HepG2 (cell line): ENCODE results near the gene FYB1. TPM values are rescaled to one million over a fixed set of nuclear protein-coding genes. Genes with fewer than 3 reads are reported as not detected.

Source experiments
- ATAC-seq: fragments of 200-7000 bp; cut with Tn5 transposase; 3 replicates; pipeline ENCODE4 v1.9.1; 2020; ENCODE audit warnings: mild to moderate bottlenecking, moderate library complexity
- BruUV-seq: library from RNA; stranded (reverse); fragments of 400-500 nt; replicated peaks from 2 replicates; lab custom pipeline; 2021; lab: Mats Ljungman, UMichigan
- CTCF ChIA-PET: fragments of 300-600 bp; formaldehyde crosslinking; extraction: SDS; loops from one replicate; lab custom pipeline; 2021; ENCODE audit warnings: low total read pairs, inconsistent platforms, low intra/inter-chr PET ratio; lab: Yijun Ruan, JAX
- POLR2A ChIA-PET: fragments of 350-600 bp; sonication (Branson Sonifier 250); formaldehyde crosslinking; loops from one replicate; lab custom pipeline; 2020; ENCODE audit warnings: antibody characterized with exemption, inconsistent platforms; lab: Yijun Ruan, JAX
- DNase-seq: peaks from one replicate; pipeline ENCODE4 v3.0.0-alpha.2; 2015; ENCODE audit warnings: low spot score
- FAIRE-seq: peaks from 3 replicates; lab custom pipeline; 2011; peaks lifted over from hg19 to GRCh38; lab: Jason Lieb, UNC
- H2AFZ ChIP-seq: one replicate; pipeline ENCODE4 v1.6.1; 2011; ENCODE audit warnings: low read length, inconsistent platforms
- H3K27ac ChIP-seq: fragments of 300-600 bp; 3 replicates; pipeline ENCODE4 v1.8.0; 2011; ENCODE audit warnings: mixed run types, mild to moderate bottlenecking, mixed read lengths, low read length, inconsistent platforms; ENCODE audit not compliant: insufficient read depth; ENCODE audit errors: extremely low read length
- H3K27me3 ChIP-seq, 2 experiments: fragments of 200-600 bp in 1 of 2; 2 replicates in 1 of 2; 3 replicates in 1 of 2; pipeline versions ENCODE4 v1.6.0 to v1.8.0; 2011; ENCODE audit warnings: low read length in 2 of 2, mild to moderate bottlenecking in 2 of 2, moderate library complexity in 2 of 2, inconsistent platforms in 1 of 2; ENCODE audit not compliant: insufficient read depth in 2 of 2, control insufficient read depth in 1 of 2
- H3K36me3 ChIP-seq, 2 experiments: fragments of 200-600 bp in 1 of 2; replicated peaks in 1 of 2; 2 replicates in 1 of 2; 3 replicates in 1 of 2; pipeline versions ENCODE4 v1.5.1 to v1.8.0; 2011; ENCODE audit warnings: low read length in 2 of 2, inconsistent platforms in 1 of 2; ENCODE audit not compliant: insufficient read depth in 2 of 2, control insufficient read depth in 1 of 2
- H3K4me1 ChIP-seq: 2 replicates; pipeline ENCODE4 v1.5.1; 2012; ENCODE audit warnings: low read length, inconsistent platforms; ENCODE audit not compliant: insufficient read depth
- H3K4me2 ChIP-seq: 2 replicates; pipeline ENCODE4 v1.6.0; 2011; ENCODE audit warnings: low read depth, low read length, inconsistent platforms
- H3K4me3 ChIP-seq, 3 experiments: fragments of 200-600 bp in 1 of 3; sonication (generic), shearing (Covaris generic) in 1 of 3; replicated peaks in 1 of 3; 2 replicates each; pipeline ENCODE4 v1.5.1; 2011 to 2016; ENCODE audit warnings: low read length in 3 of 3, inconsistent platforms in 2 of 3, low read depth in 2 of 3, mild to moderate bottlenecking in 2 of 3, control low read depth in 1 of 3, mixed read lengths in 1 of 3; ENCODE audit not compliant: insufficient read depth in 1 of 3
- H3K79me2 ChIP-seq: one replicate; pipeline ENCODE4 v1.6.1; 2011; ENCODE audit warnings: low read length, inconsistent platforms; ENCODE audit not compliant: insufficient read depth
- H3K9ac ChIP-seq: 2 replicates; pipeline ENCODE4 v1.6.0; 2011; ENCODE audit warnings: mild to moderate bottlenecking, low read depth, low read length, inconsistent platforms; ENCODE audit not compliant: insufficient read depth
- H3K9me3 ChIP-seq: 2 replicates; pipeline ENCODE4 v1.5.1; 2012; ENCODE audit warnings: mild to moderate bottlenecking, low read length
- H4K20me1 ChIP-seq: 2 replicates; pipeline ENCODE4 v1.6.0; 2011; ENCODE audit warnings: inconsistent platforms, mild to moderate bottlenecking, low read length, moderate library complexity; ENCODE audit not compliant: insufficient read depth
- ARID2 ChIP-seq: sonication (generic); formaldehyde crosslinking; IDR thresholded peaks from 2 replicates; pipeline ENCODE4 v1.8.1; 2022; ENCODE audit warnings: mild to moderate bottlenecking, missing genetic modification reagents, borderline replicate concordance
- BORCS8-MEF2B ChIP-seq: sonication (generic); formaldehyde crosslinking; IDR thresholded peaks from 2 replicates; pipeline ENCODE4 v1.8.0; 2022; ENCODE audit warnings: mild to moderate bottlenecking, missing genetic modification reagents
- FIP1L1 ChIP-seq: fragments of 200-400 bp; formaldehyde crosslinking; IDR thresholded peaks from 2 replicates; pipeline ENCODE4 v1.6.1; 2018; ENCODE audit warnings: low read depth, mild to moderate bottlenecking, low read length, moderate library complexity, borderline replicate concordance; ENCODE audit not compliant: insufficient read depth
- NFE2L2 ChIP-seq: fragments of 150-350 bp; IDR thresholded peaks from 2 replicates; pipeline ENCODE4 v1.6.1; 2014; ENCODE audit warnings: low read length
- ZBTB4 ChIP-seq: sonication (generic); formaldehyde crosslinking; IDR thresholded peaks from 2 replicates; pipeline ENCODE4 v1.4.0; 2020; ENCODE audit warnings: missing genetic modification reagents, mild to moderate bottlenecking, borderline replicate concordance
- ZFP36 ChIP-seq: fragments of 150-350 bp; IDR thresholded peaks from 2 replicates; pipeline ENCODE4 v1.6.1; 2018; ENCODE audit warnings: borderline replicate concordance, low read length, low read depth; ENCODE audit not compliant: partially characterized antibody
- ZHX1 ChIP-seq: sonication (generic); formaldehyde crosslinking; IDR thresholded peaks from 2 replicates; pipeline ENCODE4 v1.8.1; 2022; ENCODE audit warnings: low read depth, mild to moderate bottlenecking, missing genetic modification reagents
- ZNF605 ChIP-seq: sonication (generic); formaldehyde crosslinking; IDR thresholded peaks from 2 replicates; pipeline ENCODE4 v1.8.0; 2022; ENCODE audit warnings: mild to moderate bottlenecking, missing genetic modification reagents
- ZNF644 ChIP-seq: IDR thresholded peaks from 2 replicates; pipeline ENCODE4 v1.6.1; 2016; ENCODE audit warnings: low read depth
- ZNF816 ChIP-seq: sonication (generic); formaldehyde crosslinking; IDR thresholded peaks from 2 replicates; pipeline ENCODE4 v1.8.0; 2022; ENCODE audit warnings: missing genetic modification reagents, mild to moderate bottlenecking, borderline replicate concordance
- in situ Hi-C: cut with HindIII; loops from 2 replicates; pipeline ENCODE4 v1.10.0; 2017; ENCODE audit warnings: low pct_unique_long_range_greater_than_20kb; ENCODE audit not compliant: extremely low pct_ligation_motif_present
- intact Hi-C: fragments of 100-400 bp; cut with micrococcal nuclease; formaldehyde crosslinking; loops from one replicate; pipeline ENCODE4 v1.10.0; 2022; ENCODE audit not compliant: unreplicated experiment
- polyA plus RNA-seq, 8 experiments: library from polyadenylated mRNA; depleted of rRNA in 3 of 8; stranded (reverse) in 7 of 8; unstranded in 1 of 8; fragments of >200 nt; fragmentation: Illumina TruSeq in 4 of 8; extraction: Trizol in 4 of 8; gene quantifications; 2 replicates each; pipeline versions ENCODE4 v1.2.1 to v1.2.3, GENCODE V29; 2011 to 2016; ENCODE audit warnings: low read depth in 4 of 8, missing spikeins in 1 of 8, mixed read lengths in 1 of 8; ENCODE audit not compliant: insufficient read depth in 1 of 8
- total RNA-seq, 5 experiments: library from RNA; depleted of rRNA; stranded (reverse); fragments of >200 nt; fragmentation: Illumina TruSeq; extraction: Trizol; gene quantifications; 2 replicates each; pipeline ENCODE4 v1.2.3, GENCODE V29; 2016; ENCODE audit warnings: low read depth in 1 of 5
- TF ChIP-seq, protein P1 (sequence below): sonication (generic); formaldehyde crosslinking; conservative IDR thresholded peaks from 2 replicates; pipeline ENCODE4 v1.5.0; 2020; ENCODE audit warnings: missing genetic modification reagents
- TF ChIP-seq, protein P2 (sequence below), 2 experiments: fragments of 450-650 bp in 1 of 2; sonication (generic) in 1 of 2; formaldehyde crosslinking; IDR thresholded peaks; 2 replicates each; pipeline versions ENCODE4 v1.5.0 to v1.8.0; 2020 to 2022; ENCODE audit warnings: mild to moderate bottlenecking in 1 of 2, missing genetic modification reagents in 1 of 2

Gene FYB1
- total and polyA plus RNA-seq, 2 of the 13 experiments (the other 11 are each of a cell fraction or from before 2014, with no cell fraction given), result 0.03 TPM; not detected in 1

DNA sequence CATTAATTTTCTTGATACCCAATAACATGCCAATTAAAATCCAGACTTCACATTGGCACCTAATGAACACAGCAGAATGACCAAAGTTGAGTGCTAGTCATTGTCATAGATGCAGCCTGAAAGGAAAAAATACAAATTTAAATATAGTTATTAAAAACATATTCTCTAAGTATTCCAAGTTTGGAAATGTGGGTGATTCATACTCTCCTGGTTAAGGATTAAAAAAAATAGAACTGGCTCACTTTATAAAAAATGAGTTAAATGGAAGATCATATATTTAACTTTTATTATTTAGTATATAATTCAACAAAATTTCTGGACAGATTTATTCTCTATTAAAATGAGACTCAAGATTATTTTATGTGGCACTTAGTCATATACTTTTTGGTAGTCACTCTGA, 112.0 kb downstream of the FYB1 start:
- intact Hi-C loops, result loop anchor here (10.0 kb wide), 1 partner anchor 263 kb away; the partner anchor contains the start of gene OSMR
- FAIRE-seq, result no peak
- no peak overlapping the region for H3K9ac ChIP-seq
- H3K9me3 ChIP-seq, result no peaks in the 10 kb centered on the region
- no peaks in the 10 kb centered on the region for H3K36me3 ChIP-seq
- in situ Hi-C loops, result no loop called here
- no peak for DNase-seq
- no peak overlapping the region for H3K27ac ChIP-seq
- ChIA-PET CTCF (no interaction called here), POLR2A (no interaction called here)
- peaks cover 22% of the 10 kb centered on the region for H3K4me1 ChIP-seq
- no peak overlapping the region for H3K4me2 ChIP-seq
- no peaks in the 10 kb centered on the region for H3K27me3 ChIP-seq
- no peak for ATAC-seq
- H4K20me1 ChIP-seq, result no peaks in the 10 kb centered on the region
- no peak overlapping the region for H2AFZ ChIP-seq
- H3K79me2 ChIP-seq, result no peaks in the 10 kb centered on the region
- no peak for TF ChIP-seq ZNF816
- TF ChIP-seq ZNF644, result no peak
- TF ChIP-seq ZNF605 (CRISPR knock-in tag), result no peak
- no peak for TF ChIP-seq BORCS8-MEF2B
- TF ChIP-seq, protein P1, sequence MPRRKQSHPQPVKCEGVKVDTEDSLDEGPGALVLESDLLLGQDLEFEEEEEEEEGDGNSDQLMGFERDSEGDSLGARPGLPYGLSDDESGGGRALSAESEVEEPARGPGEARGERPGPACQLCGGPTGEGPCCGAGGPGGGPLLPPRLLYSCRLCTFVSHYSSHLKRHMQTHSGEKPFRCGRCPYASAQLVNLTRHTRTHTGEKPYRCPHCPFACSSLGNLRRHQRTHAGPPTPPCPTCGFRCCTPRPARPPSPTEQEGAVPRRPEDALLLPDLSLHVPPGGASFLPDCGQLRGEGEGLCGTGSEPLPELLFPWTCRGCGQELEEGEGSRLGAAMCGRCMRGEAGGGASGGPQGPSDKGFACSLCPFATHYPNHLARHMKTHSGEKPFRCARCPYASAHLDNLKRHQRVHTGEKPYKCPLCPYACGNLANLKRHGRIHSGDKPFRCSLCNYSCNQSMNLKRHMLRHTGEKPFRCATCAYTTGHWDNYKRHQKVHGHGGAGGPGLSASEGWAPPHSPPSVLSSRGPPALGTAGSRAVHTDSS (CRISPR knock-in tag), result no peak
- no peak for TF ChIP-seq FIP1L1
- TF ChIP-seq NFE2L2, result no peak
- TF ChIP-seq ZBTB4 (CRISPR knock-in tag), result no peak
- TF ChIP-seq, protein P2, sequence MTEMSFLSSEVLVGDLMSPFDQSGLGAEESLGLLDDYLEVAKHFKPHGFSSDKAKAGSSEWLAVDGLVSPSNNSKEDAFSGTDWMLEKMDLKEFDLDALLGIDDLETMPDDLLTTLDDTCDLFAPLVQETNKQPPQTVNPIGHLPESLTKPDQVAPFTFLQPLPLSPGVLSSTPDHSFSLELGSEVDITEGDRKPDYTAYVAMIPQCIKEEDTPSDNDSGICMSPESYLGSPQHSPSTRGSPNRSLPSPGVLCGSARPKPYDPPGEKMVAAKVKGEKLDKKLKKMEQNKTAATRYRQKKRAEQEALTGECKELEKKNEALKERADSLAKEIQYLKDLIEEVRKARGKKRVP (CRISPR knock-in tag; IDR thresholded peaks at IDR 0.05), result no peak
- no peak for TF ChIP-seq ZHX1
- TF ChIP-seq ZFP36, result no peak
- no peak for TF ChIP-seq ARID2 (CRISPR knock-in tag)
- no peak overlapping the region for H3K4me3 ChIP-seq
- no TSS peak for BruUV-seq
